NCI-H526 treated with DMSO at 0.1 percent for 48 hours (cell line): ENCODE measurements around the gene PLEKHN1.
A peak's percentile ranks its signal among the peaks of the same experiment; 100 is the strongest.
"Not testable (repeated sequence)": the region's sequence is repeated elsewhere in the genome, so short reads cannot be mapped to it uniquely, and the experiment has no call there.

ENCODE experiments used
- DNase-seq: peaks from one replicate; lab custom pipeline; 2025; lab: John Stamatoyannopoulos, UW

Gene PLEKHN1

GRCh38 chr1:975896-976683, 9.8 kb downstream of the PLEKHN1 start:
- DNase-seq: peak; percentile 54

DNA sequence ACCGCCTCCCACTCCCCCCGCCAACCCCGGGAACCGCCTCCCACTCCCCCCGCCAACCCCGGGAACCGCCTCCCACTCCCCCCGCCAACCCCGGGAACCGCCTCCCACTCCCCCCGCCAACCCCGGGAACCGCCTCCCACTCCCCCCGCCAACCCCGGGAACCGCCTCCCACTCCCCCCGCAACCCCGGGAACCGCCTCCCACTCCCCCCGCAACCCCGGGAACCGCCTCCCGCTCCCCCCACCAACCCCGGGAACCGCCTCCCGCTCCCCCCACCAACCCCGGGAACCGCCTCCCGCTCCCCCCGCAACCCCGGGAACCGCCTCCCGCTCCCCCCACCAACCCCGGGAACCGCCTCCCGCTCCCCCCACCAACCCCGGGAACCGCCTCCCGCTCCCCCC, 10.5 kb downstream of the PLEKHN1 start:
- not testable (repeated sequence) for DNase-seq

DNA sequence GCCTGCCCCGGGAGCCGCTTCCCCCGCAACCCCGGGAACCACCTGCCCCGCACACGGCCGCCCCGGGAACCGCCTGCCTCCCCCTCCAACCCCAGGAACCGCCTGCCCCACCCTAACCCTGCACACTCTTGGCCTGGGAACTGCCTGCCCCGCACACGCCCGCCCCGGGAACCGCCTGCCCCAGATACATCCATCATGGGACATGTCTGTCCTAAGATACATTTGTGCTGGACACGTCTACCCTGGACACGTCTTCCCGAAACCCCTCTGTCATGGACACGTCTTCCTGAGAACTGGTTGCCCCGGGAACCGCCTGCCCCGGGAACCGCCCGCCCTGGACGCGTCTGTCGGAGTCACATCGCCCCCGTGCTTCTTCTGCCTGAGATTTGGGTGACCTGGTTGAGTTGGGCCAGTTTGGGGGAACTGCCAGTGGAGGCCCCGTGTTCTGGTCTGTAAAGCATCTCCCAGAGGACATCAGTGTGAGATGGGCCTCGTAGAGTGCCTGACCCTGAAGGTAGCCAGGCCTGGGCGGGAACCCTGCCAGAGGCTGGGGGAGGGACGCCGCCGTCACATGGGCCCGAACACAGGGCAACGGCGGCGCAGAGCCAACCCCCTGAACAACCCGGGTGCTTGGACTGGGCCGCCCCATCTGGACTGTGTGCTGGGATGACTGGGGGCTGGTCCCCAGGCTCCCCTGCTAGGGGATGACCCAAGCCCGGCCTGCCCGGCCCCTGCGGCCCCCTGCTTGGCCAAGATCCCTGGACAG, 12.0 kb downstream of the PLEKHN1 start:
- DNase-seq: no peak

DNA sequence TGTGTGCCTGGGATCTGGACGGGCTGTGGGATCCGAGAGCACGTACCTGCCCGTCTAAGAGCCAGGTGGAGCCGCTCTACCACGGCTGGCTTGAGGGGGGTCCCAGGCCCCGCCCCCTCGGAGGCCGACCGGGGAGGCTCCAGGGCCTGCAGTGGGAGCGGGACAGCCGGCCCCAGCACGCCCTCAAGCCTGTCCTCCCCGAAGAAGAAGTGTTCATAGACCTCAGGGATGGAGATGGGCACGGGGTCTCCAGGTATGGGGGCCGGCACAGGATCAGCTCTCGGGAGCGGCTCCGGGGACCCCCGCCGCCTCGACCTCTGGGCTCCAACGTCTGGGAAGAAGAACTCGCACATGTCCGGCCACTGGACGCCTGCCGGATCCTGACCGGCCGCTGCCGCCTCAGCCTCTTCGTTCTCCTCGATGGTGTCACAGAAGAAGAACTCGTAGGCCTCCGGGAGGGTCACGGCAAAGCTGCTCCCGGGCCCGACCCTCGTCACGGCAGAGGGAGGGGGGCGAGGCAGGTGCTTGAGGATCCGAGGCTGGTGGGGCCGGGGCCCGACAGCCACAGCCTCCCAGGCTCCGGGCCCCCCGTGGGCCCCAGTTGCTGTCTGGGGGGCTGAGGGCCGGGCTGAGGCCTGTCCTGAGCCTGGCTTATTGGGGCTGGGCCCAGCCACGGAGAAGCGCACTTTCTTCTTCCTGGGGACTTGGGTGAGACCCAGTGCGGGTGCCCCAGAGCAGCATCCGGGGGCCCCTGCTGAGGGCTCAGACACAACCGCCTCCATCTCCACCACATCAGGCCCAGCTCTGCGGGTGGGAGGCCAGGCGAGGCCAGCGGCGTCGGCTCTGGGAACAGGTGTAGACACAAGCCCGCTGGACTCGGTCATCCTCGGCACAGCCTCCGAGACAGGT, 12.8 kb downstream of the PLEKHN1 start:
- no peak for DNase-seq

- no peak for DNase-seq
Observed at GRCh38 chr1:979744-980072, 13.4 kb downstream of the PLEKHN1 start.

DNA sequence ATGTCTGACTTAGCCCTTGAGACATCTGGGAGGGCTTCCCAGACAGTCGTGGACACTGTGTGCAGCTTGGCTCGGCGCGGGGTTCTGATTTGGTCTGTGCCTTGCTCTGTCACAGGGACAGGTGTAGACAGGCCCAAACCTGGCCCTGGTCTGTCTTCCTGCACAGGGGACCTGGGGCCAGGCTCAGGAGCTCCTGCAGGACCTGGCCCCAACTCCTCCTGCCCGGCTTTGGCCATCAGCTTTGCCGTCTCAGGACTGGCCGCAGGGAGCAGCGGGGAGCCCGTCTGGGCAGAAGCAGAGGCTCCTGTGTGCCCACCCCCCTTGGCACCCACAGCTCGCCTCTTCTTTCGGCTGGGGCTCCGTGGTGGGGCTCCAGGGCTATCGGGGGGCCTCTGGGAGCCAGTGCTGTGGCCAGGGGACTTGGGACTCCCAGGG, 13.9 kb downstream of the PLEKHN1 start:
- DNase-seq: no peak

GRCh38 chr1:980602-981395, 14.5 kb downstream of the PLEKHN1 start:
- DNase-seq: no peak

DNA sequence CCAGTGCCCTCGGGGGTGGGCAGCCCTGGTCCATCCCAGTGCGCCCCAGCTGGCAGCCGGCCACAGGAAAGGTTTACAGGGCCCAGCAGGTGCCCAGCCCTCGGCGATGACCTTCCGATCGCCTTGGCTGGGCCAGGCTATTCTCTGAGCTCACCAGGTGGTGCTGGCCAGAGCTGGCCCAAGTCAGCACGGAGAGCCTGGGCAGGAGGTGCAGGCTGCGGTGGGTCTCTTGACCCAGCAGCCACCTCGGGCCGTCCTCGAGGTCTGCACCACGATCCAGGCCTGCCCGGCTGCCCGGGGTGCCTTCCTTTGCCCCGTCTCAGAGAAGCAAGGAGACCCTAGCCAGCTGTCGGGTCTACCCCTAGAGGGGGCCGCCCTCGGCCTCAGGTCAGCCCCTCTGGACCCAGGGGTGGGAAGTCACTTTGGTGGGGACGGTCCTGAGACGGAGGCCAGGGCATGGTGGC, 15.2 kb downstream of the PLEKHN1 start:
- DNase-seq: no peak

- no peak for DNase-seq
Observed at GRCh38 chr1:981955-982558, 15.8 kb downstream of the PLEKHN1 start, which contains the start of gene PERM1. Gene PERM1 (minus strand): TSS chr1:982093. CDS start chr1:981029, 1,064 bp downstream.

DNA sequence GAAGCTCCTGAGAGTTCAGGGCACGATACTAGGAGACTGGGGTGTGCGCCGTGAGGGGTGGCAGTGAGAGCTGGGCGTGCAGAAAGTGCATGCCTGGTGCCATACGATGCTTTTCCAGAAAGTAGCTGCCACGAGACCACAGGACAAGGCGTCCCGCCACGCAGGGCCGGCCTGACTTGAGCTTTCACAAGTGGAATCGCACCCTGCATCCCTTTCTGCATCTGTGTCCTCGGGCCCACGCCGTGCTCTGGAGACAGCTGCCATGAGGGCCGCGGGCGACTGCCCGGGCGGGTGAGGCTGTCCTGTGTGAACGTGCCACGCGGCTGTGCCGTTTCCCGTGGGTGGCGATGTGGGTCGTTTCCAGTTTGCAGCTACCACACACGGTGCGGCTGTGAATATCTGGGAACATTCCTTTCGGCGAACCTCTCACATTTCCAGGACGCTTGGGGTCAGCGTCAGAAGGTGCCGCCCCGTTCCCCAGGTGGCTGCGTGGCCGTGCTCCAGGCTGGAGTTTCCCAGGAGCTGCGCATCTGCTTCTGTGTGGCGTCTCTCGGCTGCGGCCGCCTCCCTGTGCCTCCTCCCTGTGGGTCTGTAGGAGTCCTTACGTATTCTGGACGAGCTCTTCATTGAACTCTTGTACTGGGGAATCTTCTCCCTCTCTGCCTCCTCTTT, 16.6 kb downstream of the PLEKHN1 start:
- DNase-seq: no peak

DNA sequence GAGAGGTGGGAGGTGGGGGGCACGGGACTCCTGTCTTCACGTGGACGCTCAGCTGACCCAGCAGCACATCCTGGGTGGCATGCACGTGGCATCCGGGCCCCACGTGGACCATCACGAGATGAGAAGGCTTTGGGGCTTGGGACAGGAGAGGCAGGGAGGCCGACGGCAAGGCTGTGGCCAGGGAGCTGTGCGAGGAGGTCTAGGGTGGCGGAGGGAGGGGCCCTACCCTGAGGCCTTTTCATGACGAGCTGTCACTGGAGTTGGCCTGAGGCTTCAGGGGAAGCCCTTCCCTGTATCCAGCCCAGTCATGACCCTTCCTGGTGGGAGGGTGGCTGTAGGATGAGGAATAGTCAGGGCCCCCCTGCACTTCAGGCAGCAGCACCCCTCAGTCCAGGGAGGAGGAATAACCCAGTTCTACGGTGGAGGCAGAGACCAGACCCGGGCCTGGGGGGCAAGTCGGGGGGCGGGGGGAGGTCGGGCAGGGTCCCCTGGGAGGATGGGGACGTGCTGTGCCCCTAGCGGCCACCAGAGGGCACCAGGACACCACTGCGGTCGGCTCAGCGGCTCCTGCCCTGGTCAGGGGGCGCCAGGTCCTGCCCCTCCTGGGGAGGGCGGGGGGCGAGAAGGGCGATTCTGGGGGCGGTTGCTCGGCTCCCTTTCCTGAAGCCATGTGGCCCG, 17.7 kb downstream of the PLEKHN1 start:
- no peak for DNase-seq

DNA sequence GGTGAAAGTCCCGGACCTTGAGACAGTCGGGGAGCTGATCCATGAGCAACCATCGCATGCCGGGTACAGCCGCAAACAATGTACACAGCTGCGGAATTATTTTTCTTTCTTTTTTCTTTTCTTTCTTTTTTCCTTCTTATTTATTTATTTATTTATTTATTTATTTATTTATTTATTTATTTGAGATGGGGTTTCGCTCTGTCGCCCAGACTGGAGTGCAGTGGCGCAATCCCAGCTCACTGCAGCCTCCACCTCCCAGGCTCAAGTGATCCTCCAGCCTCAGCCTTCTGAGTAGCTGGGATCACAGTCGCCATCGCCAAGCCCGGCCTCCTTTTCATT, 18.2 kb downstream of the PLEKHN1 start:
- no peak for DNase-seq

DNA sequence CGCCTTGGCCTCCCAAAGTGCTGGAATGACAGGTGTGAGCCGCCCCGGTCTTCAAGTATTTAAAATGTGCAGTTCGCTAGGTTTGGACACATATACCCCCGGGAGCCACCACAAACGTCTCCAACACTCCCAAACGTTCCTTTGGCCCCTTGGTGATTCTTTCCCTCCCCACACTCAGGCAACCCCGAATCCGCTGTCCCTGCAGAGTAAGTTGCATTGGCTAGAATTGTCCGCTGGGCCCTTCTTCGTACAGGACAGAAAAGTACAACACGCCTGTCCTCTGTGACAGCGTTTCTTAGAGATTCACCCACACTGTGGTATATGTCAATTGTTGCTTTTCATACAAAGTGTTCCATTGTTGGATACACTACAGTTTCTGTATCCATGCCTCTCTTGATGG, 18.8 kb downstream of the PLEKHN1 start:
- no peak for DNase-seq

DNA sequence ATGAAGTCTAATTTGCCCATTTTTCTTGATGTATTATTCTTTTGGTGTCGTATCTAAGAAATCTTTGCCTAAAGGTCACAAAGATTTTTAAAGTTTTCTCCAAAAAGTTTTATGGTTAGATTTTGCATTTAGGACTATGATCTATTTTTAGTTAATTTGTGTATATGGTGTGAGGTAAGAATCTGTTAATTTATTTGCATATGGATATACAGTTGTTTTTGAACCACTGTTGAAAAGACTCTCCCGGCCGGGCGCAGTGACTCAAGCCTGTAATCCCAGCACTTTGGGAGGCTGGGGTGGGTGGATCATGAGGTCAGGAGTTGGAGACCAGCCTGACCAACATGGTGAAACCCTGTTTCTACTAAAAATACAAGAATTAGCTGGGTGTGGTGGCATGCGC, 21.8 kb downstream of the PLEKHN1 start:
- not testable (repeated sequence) for DNase-seq

DNA sequence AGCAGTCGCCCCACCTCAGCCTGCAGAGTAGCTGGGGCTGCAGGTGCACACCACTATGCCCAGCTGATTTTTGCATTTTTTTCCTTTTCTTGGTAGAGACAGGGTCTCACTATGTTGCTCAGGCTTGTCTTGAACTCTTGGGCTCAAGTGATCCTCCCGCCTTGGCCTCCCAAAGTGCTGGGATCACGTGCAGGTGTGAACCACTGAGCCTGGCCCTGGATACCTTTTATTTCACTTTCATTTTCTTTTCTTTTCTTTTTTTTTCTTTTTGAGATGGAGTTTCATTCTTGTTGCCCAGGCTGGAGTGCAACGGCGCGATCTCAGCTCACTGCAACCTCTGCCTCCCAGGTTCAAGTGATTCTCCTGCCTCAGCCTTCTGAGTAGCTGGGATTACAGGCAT, 25.0 kb downstream of the PLEKHN1 start:
- not testable (repeated sequence) for DNase-seq

DNA sequence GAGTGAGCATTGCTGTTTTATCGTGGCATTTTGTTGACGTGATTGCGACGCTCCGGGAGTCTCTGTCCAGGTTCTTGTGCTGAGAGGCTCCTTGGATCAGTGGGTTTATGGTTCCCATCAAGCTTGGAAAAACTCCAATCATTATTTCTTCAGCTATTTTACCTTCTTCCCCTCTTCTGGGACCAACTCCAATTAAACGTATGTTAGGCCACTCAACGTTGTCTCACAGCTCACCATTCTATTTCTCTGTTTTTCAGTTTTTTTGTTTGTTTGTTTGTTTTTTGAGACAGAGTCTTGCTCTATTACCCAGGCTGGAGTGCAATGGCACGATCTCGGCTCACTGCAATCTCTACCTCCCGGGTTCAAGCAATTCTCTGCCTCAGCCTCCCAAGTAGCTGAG, 25.6 kb downstream of the PLEKHN1 start:
- no peak for DNase-seq

DNA sequence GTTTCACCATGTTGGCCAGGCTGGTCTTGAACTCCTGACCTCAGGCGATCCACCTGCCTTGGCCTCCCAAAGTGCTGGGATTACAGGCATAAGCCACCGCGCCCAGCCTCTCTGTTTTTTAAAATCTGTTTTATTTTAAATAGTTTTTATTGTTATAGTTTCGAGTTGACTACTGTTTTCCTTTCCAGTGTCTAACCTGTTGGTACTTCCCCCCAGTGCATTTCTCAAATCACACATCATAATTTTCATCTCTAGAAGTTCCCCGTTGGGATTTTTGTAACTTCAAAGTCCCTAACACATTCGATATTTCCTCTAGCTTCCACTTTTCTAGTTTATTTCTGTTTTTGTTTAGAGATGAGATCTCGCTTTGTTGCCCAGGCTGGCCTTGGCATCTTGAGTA, 26.1 kb downstream of the PLEKHN1 start:
- DNase-seq: no peak

DNA sequence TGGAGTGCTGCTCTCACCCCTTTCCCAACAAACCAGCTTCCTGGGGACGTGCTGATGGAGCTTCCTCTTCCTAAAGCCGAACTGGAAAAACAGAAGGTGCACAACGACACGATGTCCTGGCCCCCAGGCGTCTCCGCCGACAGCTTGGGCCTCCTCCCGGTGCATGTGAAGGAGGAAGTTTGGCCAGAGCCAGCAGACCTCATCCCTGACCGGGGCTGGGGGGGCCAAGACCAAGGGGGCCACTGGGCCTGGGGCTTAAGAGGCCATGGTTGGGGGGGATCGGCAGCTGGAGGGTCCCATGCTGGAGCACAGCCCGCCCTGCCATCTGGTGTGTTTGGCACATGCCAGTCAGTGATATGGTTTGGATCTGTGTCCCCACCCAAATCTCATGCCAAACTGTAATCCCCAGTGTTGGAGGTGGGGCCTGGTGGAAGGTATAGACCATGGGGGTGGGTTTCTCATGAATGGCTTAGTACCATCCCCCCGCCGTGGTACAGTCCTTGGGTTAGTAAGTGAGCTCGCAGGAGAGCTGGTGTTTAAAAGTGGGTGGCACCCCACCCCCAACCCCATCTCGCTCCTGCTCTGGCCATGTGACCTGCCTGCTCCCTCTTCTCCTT, 27.2 kb downstream of the PLEKHN1 start:
- no peak for DNase-seq

DNA sequence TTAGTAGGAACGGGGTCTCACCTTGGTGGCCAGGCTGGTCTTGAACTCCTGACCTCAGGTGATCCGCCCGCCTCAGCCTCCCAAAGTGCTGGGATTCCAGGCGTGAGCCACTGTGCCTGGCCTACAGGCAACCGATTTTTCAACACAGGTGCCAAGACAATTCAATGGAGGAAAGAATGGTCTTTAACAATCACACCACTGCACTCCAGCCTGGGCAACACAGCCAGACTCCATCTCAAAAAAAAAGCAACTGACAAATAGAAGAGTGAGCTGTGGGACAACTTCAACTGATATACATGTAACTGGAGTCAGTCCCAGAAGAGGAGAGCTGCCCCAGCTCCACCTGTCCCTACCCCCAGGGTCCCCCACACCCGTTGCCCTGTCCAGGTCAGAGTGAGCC, 28.3 kb downstream of the PLEKHN1 start:
- DNase-seq: not testable (repeated sequence)
